ENCODE data around the gene TBRG1.

The TBRG1 gene

GRCh38 chr11:124643605-124644425, 21.2 kb downstream of the TBRG1 start:
- Histone ChIP-seq H3K27me3 (replicated peaks) (no peaks in the 10 kb centered on the region), H3K27ac (peak overlapping the region; percentile 84), H3K4me3 (ENCODE audit: low read depth, low read length) (no peak overlapping the region), H3K36me3 (replicated peaks) (no peaks in the 10 kb centered on the region)
- DNase-seq = peak; percentile 96
- in situ Hi-C loops (cut with HindIII; ENCODE audit: low pct_ligation_motif_present, low sequenced_read_pairs) = no loop called here
- TF ChIP-seq CTCF (IDR thresholded peaks at IDR 0.05; ENCODE audit: low read depth, low read length, missing control alignments) = no peak

GRCh38 chr11:124644426-124645280, 22.0 kb downstream of the TBRG1 start:
- Histone ChIP-seq H3K27ac (peak overlapping the region; percentile 84), H3K36me3 (replicated peaks) (no peaks in the 10 kb centered on the region), H3K4me3 (ENCODE audit: low read depth, low read length) (peak overlapping the region; percentile 33), H3K27me3 (replicated peaks) (no peaks in the 10 kb centered on the region)
- in situ Hi-C loops (cut with HindIII; ENCODE audit: low pct_ligation_motif_present, low sequenced_read_pairs) = no loop called here
- peak; percentile 72 for TF ChIP-seq CTCF (IDR thresholded peaks at IDR 0.05; ENCODE audit: low read depth, low read length, missing control alignments)
- DNase-seq = peak; percentile 81

GRCh38 chr11:124646148-124646547, 23.5 kb downstream of the TBRG1 start:
- Histone ChIP-seq H3K27ac (no peak overlapping the region), H3K27me3 (replicated peaks) (no peaks in the 10 kb centered on the region), H3K4me3 (ENCODE audit: low read depth, low read length) (no peak overlapping the region), H3K36me3 (replicated peaks) (no peaks in the 10 kb centered on the region)
- TF ChIP-seq CTCF (IDR thresholded peaks at IDR 0.05; ENCODE audit: low read depth, low read length, missing control alignments) = no peak
- no peak for DNase-seq
- in situ Hi-C loops (cut with HindIII; ENCODE audit: low pct_ligation_motif_present, low sequenced_read_pairs) = no loop called here

DNA sequence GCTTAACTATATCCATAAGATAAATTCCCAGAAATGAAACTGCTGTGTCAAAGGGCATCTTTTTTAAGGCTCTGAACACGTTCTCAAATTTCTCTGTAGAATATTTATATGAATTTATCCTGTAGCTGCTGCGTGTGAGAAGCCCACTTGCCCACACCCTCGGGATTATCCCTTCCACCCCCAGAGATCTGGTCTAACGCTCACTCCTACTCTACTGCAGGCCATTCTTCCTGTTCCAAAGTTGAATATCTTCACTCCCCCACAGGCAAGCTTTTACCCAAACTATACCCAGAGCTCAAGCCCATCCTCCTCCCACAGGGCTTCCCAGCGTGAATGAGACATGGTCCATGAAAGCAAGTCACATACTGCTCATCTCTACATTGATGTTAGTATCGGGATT, 25.9 kb downstream of the TBRG1 start:
- in situ Hi-C loops (cut with HindIII; ENCODE audit: low pct_ligation_motif_present, low sequenced_read_pairs) = no loop called here
- no peak for TF ChIP-seq CTCF (IDR thresholded peaks at IDR 0.05; ENCODE audit: low read depth, low read length, missing control alignments)
- Histone ChIP-seq H3K36me3 (replicated peaks) (no peaks in the 10 kb centered on the region), H3K4me3 (ENCODE audit: low read depth, low read length) (no peak overlapping the region), H3K27ac (no peak overlapping the region), H3K27me3 (replicated peaks) (no peaks in the 10 kb centered on the region)
- no peak for DNase-seq

DNA sequence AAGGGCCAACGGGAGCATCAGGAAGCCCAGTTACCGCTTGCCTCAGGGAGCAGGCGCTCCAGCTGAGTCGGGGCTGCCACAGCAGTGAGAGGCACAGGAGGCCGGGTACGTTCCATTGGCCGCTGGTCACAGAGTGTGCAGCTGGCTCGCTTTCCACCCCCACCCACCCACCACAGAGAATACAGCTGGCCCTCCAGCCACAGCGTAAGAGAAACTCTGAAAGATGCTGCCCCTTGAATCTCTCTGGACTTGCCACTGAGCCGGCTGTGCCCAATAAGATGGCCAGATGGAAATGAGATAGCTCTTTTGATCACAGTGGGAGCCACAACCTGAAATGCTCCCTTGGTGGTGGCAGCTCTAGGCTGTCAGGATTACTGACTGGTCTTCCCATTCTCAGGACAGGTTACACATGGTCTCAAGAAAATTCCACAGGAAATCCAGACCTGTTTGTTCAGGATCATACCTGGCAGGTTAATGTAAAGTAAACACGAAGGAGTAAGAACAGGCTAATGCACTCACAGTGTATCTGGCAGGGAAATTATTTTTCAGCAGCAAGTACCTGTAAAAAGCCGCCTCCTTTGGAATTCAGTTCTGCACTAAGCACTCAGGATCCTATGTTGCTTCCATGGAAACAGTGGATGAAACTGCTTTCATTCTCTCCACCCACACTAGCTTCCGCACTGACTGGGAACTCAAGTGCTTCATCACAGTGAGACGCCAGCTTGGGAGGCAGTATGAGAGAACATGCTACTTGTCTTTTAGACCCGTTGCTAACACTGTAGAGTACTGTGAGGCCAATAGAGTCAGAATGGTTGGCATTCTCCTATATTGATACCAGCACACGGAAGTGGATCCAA, 34.3 kb downstream of the TBRG1 start:
- no peak for TF ChIP-seq CTCF (IDR thresholded peaks at IDR 0.05; ENCODE audit: low read depth, low read length, missing control alignments)
- DNase-seq = peak; percentile 60
- no peaks in the 10 kb centered on the region for H3K27me3 ChIP-seq (replicated peaks)
- H3K27ac ChIP-seq = no peak overlapping the region
- no peaks in the 10 kb centered on the region for H3K36me3 ChIP-seq (replicated peaks)
- in situ Hi-C loops (cut with HindIII; ENCODE audit: low pct_ligation_motif_present, low sequenced_read_pairs) = no loop called here
- no peak overlapping the region for H3K4me3 ChIP-seq (ENCODE audit: low read depth, low read length)

Measured in brain microvascular endothelial cell (primary cell).